GM12875 (cell line): ENCODE data around the gene ZBTB8OS.
A peak's percentile ranks its signal among the peaks of the same experiment; 100 is the strongest.

ENCODE experiments used
- H3K4me3 ChIP-seq: one replicate; pipeline ENCODE4 v1.5.1; 2011; ENCODE audit warnings: low read depth, low read length, control low read depth
- CTCF ChIP-seq: IDR thresholded peaks from 2 replicates; pipeline ENCODE4 v1.5.1; 2011; ENCODE audit warnings: low read depth, mild to moderate bottlenecking, control low read depth, inconsistent platforms, low read length, moderate library complexity, borderline replicate concordance; ENCODE audit not compliant: insufficient read depth

The ZBTB8OS gene

DNA sequence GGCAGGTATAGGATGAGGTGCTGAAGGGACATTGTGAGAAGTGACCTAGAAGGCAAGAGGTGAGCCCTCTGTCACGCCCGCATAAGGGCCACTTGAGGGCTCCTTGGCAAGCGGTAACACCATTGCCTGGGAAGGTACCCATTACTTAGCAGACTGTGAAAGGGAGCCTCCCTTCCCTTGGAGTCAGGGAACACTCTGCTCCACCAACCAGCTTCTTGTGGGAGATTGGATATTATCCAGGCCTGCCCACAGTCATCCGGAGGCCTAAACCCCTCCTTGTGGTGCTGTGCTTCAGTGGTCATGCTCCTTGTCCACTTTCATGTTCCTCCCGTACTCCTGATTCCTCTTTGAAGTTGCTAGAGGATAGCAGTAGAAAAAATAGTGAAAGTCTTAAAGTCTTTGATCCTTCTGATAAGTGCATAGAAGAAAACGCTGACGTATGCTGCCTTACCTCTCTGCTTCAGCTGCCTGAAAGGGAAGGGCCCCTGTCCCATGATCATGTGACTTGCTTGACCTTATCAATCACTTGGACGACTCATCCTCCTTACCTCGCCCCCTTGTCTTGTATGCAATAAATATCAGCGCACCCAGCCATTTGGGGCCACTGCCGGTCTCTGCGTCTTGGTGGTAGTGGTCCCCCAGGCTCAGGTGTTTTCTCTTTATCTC is 16.7 kb upstream of the ZBTB8OS start:
- H3K4me3 ChIP-seq, result no peak overlapping the region
- TF ChIP-seq CTCF, result no peak

DNA sequence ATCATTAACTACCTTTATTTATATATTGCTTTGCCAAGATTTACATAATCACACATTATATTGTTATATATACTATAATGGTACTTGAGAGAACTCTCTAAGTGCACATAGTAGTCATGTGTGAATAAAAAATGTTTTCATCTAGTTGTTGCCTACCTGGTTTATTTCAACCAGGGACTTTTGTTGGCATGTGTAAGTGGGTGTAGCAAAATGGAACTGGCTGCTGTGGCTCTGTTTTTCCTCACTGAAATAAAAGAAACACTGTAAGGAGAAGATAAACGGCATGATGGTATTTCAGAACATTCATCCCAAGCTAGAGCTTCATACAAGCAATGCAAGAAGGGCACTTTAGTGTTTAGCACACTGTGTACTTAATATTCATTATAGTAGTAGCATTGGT is 15.6 kb upstream of the ZBTB8OS start:
- no peak overlapping the region for H3K4me3 ChIP-seq
- TF ChIP-seq CTCF, result no peak

DNA sequence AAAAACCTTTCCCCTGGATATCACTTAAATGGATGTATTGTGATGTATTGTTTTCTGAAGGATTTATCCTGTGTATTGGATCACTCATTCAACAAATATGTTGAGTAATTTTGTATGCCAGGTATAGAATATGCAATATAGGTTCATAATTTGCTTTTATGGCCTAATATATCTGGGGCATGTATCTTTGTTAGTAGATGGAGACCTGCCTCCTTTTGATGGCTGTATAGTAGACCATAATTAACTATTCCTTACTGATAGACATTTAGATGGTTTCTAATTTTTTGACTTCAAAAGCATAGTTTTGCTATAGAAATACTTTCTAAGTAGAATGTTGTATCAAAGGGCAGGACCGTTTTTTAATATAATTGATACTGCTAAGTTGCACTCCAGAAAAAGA is 9.2 kb upstream of the ZBTB8OS start:
- no peak overlapping the region for H3K4me3 ChIP-seq
- no peak for TF ChIP-seq CTCF

DNA sequence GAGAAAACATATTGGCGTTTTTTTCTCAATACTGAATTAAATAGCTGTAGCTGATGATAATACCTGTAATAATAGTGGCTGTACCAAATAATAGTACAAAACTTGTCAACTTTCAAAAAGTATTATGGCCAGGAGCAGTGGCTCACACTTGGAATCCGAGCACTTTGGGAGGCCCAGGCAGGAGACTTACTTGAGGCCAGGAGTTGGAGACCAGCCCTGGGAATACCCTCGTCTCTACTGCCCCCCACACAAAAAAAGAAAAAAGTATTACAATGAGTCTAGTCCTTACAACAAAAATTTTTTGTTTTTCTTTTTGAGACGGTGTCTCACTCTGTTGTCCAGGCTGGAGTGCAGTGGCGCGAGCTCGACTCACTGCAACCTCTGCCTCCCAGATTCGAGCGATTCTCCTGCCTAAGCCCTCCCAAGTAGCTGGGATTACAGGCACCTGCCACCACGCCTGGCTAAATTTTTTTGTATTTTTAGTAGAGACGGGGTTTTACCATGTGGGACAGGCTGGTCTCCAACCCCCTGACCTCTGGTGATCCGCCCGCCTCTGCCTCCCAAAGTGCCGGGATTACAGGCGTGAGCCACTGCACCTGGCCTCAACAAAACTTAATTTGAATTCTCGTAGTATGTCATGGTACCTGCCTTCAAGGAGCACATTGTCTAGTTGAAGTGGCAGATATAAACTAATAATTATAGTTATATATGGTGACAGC is 2.1 kb upstream of the ZBTB8OS start:
- no peak for TF ChIP-seq CTCF
- no peak overlapping the region for H3K4me3 ChIP-seq

- no peak for TF ChIP-seq CTCF
- peak overlapping the region; percentile 69 for H3K4me3 ChIP-seq
Measured at GRCh38 chr1:32651461-32652073, 1.2 kb upstream of the ZBTB8OS start.

DNA sequence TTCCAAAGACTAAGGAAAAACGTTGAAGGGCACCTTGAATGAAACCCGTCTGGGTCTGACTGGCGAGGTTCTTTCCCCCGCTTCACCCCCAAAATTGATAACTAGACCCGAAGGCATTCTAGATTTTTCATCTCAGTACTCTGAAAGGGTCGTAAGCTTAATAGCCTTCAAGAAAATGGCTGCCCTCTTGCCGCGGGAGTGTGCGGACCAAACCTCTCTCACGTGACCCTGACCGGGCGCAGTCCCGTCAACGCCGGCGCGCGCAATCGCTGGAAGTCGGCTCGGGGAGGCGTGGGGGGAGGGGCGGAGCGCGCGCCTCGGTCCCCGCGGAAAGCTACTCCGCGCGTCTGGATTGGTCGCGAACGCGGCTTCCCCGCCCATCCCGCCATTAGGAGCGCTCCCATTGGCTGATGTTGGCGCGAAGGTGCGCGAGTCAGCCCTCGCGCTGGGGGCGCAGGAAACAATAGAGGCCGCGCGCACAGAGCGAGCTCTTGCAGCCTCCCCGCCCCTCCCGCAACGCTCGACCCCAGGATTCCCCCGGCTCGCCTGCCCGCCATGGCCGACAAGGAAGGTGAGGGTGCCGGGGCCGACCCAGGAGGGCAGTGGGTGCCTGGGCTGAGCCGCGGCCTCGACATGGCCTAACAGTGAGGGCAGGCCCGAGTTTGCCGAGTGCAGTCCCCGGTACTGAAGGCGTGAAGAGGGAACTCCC is 556 bp upstream of the ZBTB8OS start, which contains the start of gene RBBP4:
TSS of gene RBBP4 (plus strand) at position 457 of the 709 bp plus-strand sequence. CDS start at position 556, 99 bp downstream.
- H3K4me3 ChIP-seq, result peak within 1 kb of the TSS; percentile 80
- TF ChIP-seq CTCF, result no peak
